GDM1 (cell line): ENCODE results near the gene DTNBP1.
A peak's percentile ranks its signal among the peaks of the same experiment; 100 is the strongest.

Experiments
- DNase-seq: peaks from one replicate; lab custom pipeline; 2025; lab: John Stamatoyannopoulos, UW

DTNBP1 gene

GRCh38 chr6:15623276-15624116 is 39.3 kb downstream of the DTNBP1 start:
- DNase-seq, result no peak

- DNase-seq, result no peak
These were observed 40.6 kb downstream of the DTNBP1 start for GRCh38 chr6:15622045-15622740.

- peak; percentile 64 for DNase-seq
These were observed 41.4 kb downstream of the DTNBP1 start for GRCh38 chr6:15621203-15622044.

GRCh38 chr6:15620611-15621010 is 42.2 kb downstream of the DTNBP1 start:
- DNase-seq, result no peak

GRCh38 chr6:15619330-15619729 is 43.5 kb downstream of the DTNBP1 start:
- no peak for DNase-seq

- DNase-seq, result no peak
These were observed 44.1 kb downstream of the DTNBP1 start for GRCh38 chr6:15618685-15619084.

- DNase-seq, result no peak
These were observed 46.6 kb downstream of the DTNBP1 start for GRCh38 chr6:15616261-15616660.

GRCh38 chr6:15615802-15616201 is 47.0 kb downstream of the DTNBP1 start:
- no peak for DNase-seq

GRCh38 chr6:15614277-15614676 is 48.6 kb downstream of the DTNBP1 start:
- DNase-seq, result no peak

GRCh38 chr6:15608396-15608795 is 54.4 kb downstream of the DTNBP1 start:
- no peak for DNase-seq

GRCh38 chr6:15607603-15608002 is 55.2 kb downstream of the DTNBP1 start:
- no peak for DNase-seq

- DNase-seq, result no peak
These were observed 56.5 kb downstream of the DTNBP1 start for GRCh38 chr6:15606347-15606746.

- DNase-seq, result no peak
These were observed 58.0 kb downstream of the DTNBP1 start for GRCh38 chr6:15604843-15605242.

GRCh38 chr6:15602154-15602553 is 60.7 kb downstream of the DTNBP1 start:
- DNase-seq, result no peak

GRCh38 chr6:15598273-15598798 is 64.5 kb downstream of the DTNBP1 start:
- no peak for DNase-seq

- no peak for DNase-seq
These were observed 66.5 kb downstream of the DTNBP1 start for GRCh38 chr6:15596186-15596896.

GRCh38 chr6:15595461-15596173 is 67.2 kb downstream of the DTNBP1 start:
- DNase-seq, result no peak

GRCh38 chr6:15594512-15595259 is 68.1 kb downstream of the DTNBP1 start:
- no peak for DNase-seq

GRCh38 chr6:15593798-15594197 is 69.0 kb downstream of the DTNBP1 start:
- DNase-seq, result no peak

- no peak for DNase-seq
These were observed 70.2 kb downstream of the DTNBP1 start for GRCh38 chr6:15592610-15593009.
